Sigmoid colon (tissue), 4 donors: ENCODE results near the gene EXOSC6.
A peak's percentile ranks its signal among the peaks of the same experiment; 100 is the strongest.

Experiments used
- EP300 ChIP-seq, 4 donors: sonication (generic); formaldehyde crosslinking; IDR thresholded peaks; one replicate each; pipeline ENCODE4 v1.6.1; 2017; ENCODE audit warnings: antibody characterized with exemption in 4 of 4
- POLR2AphosphoS5 ChIP-seq, 4 donors: sonication (generic); formaldehyde crosslinking; IDR thresholded peaks; one replicate each; pipeline ENCODE4 v1.6.1; 2017; ENCODE audit warnings: antibody characterized with exemption in 4 of 4
- TF ChIP-seq, protein P1 (sequence below), 4 experiments: fragments of 450-650 bp in 3 of 4; fragments of 200-600 bp in 1 of 4; IDR thresholded peaks; one replicate each; pipeline ENCODE4 v1.5.1; 2016 to 2019; ENCODE audit warnings: antibody characterized with exemption in 4 of 4, mild to moderate bottlenecking in 3 of 4, moderate library complexity in 2 of 4

DNA sequence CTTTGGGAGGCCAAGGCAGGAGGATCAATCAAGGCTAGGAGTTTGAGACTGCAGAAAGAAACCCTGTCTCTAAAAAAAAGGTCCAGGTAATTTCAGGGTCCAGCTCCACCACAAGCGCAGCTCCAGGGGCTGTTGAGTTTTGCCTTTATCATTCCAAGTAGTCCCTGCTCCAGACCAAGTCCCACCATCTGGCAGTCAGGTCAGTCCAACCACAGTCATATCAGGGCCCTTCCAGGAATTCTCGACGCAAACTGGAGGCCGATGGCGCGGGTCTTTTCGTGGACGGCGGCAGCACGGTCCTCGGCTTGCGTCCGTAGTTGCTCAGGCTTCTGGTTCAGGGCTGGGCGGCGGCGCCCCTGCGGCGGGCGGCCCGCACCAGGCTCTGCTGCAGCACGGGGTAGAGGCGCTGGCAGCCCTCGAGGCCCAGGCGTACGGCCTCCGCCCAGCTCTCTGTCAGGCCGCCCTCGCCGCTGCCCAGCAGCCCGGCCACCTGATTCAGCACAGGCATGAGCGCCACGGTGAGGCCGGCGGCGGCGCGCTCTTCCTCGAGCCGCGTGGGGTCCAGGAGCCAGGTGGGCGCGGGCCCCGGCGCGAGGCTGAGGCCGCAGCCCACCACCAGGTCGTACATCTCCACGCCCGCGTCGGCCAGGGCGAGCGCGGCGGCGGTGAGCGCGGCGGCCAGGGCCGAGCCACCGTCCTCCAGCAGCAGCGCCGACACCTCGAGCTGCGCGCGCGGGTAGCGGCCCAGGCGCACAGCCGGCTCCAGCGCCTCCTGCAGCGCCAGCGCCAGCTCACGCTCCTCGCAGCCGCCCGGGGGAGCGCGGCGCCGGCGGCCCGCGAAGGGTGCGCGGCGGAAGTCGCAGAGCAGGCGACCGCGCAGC lies 752 bp downstream of the EXOSC6 start:
- TF ChIP-seq, protein P1, sequence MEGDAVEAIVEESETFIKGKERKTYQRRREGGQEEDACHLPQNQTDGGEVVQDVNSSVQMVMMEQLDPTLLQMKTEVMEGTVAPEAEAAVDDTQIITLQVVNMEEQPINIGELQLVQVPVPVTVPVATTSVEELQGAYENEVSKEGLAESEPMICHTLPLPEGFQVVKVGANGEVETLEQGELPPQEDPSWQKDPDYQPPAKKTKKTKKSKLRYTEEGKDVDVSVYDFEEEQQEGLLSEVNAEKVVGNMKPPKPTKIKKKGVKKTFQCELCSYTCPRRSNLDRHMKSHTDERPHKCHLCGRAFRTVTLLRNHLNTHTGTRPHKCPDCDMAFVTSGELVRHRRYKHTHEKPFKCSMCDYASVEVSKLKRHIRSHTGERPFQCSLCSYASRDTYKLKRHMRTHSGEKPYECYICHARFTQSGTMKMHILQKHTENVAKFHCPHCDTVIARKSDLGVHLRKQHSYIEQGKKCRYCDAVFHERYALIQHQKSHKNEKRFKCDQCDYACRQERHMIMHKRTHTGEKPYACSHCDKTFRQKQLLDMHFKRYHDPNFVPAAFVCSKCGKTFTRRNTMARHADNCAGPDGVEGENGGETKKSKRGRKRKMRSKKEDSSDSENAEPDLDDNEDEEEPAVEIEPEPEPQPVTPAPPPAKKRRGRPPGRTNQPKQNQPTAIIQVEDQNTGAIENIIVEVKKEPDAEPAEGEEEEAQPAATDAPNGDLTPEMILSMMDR (IDR thresholded peaks at IDR 0.05), result no peak
- peak in 1 of 4 donors; percentile 15 for TF ChIP-seq POLR2AphosphoS5 (IDR thresholded peaks at IDR 0.05)
- TF ChIP-seq EP300 (IDR thresholded peaks at IDR 0.05), result no peak
